Psoas muscle (tissue), 8 donors: Measurements from ENCODE around the gene LAIR1. TPM values are rescaled to one million over a fixed set of nuclear protein-coding genes. Genes with fewer than 3 reads are reported as not detected.

ENCODE experiments used
- ATAC-seq, 4 donors: fragments of 200-7000 bp; cut with Tn5 transposase; one replicate each; pipeline ENCODE4 v1.9.1; 2020; ENCODE audit warnings: moderate library complexity in 3 of 4, mild to moderate bottlenecking in 2 of 4
- DNase-seq, 2 donors: peaks; one replicate each; pipeline ENCODE4 v3.0.0-alpha.2; 2020
- H3K27ac ChIP-seq: fragments of 200-600 bp; one replicate; pipeline ENCODE4 v1.8.0; 2022
- H3K27me3 ChIP-seq, 3 donors: fragments of 200-600 bp in 1 of 3; one replicate each; pipeline versions ENCODE4 v1.6.1 to v1.8.0; 2013 to 2022; ENCODE audit warnings: low read length in 2 of 3, mild to moderate bottlenecking in 2 of 3, moderate library complexity in 1 of 3; ENCODE audit not compliant: insufficient read depth in 3 of 3
- H3K36me3 ChIP-seq, 2 donors: fragments of 200-600 bp in 1 of 2; one replicate each; pipeline versions ENCODE4 v1.6.1 to v1.8.0; 2013 to 2022; ENCODE audit warnings: low read depth in 1 of 2, mild to moderate bottlenecking in 1 of 2, moderate library complexity in 1 of 2; ENCODE audit not compliant: insufficient read depth in 1 of 2
- H3K4me1 ChIP-seq: fragments of 200-600 bp; one replicate; pipeline ENCODE4 v1.8.0; 2022
- H3K4me3 ChIP-seq: fragments of 200-600 bp; one replicate; pipeline ENCODE4 v1.8.0; 2022; ENCODE audit warnings: mild to moderate bottlenecking
- H3K9me3 ChIP-seq: fragments of 200-600 bp; one replicate; pipeline ENCODE4 v1.8.0; 2022
- WGBS, 3 donors: extraction: QIAGEN DNeasy Blood & Tissue Kit; methylation state at CpG; one replicate each; pipeline versions ENCODE4 v1.1.6 to v1.1.7; 2013; 5-methylcytosine and 5-hydroxymethylcytosine counted together
- intact Hi-C, 2 donors: fragments of 100-400 bp; cut with DNase I; formaldehyde crosslinking; loops; one replicate each; pipeline versions ENCODE4 v1.11.0 to v1.14.2; 2022
- polyA plus RNA-seq, 3 donors: library from polyadenylated mRNA; stranded (reverse); fragments of 200-250 nt; gene quantifications; one replicate each; pipeline ENCODE4 v1.2.3, GENCODE V29; 2013
- total RNA-seq, 4 donors: library from RNA; stranded (reverse); fragmentation: NEBNext Ultra II Directional in 2 of 4; extraction: Animal tissue kit (Norgen Biotek cat#: 25700) in 2 of 4; gene quantifications; one replicate each; pipeline versions ENCODE4 v1.2.1 to v1.2.4, GENCODE V29; 2021 to 2023
- TF ChIP-seq, protein P1 (sequence below): fragments of 200-600 bp; IDR thresholded peaks from one replicate; pipeline ENCODE4 v1.8.0; 2022; ENCODE audit warnings: antibody characterized with exemption
- donor health status: healthy with polysubstance abuse.
- donor health status: DM: no; HTN: no; CAD: no; lungs with moderate emphysema.
- donor health status: Bipolar disorder and iron deficiency.
- donor health status: healthy.
- donor health status: DM: yes; HTN: yes; CAD: no.
- donor health status: DM: no; HTN: no; CAD: no.
- donor health status: DM: no; HTN: no; CAD: no.
- donor health status: DM: yes; HTN: yes; CAD: no.

The LAIR1 gene
- total and polyA plus RNA-seq, 7 donors = 0.93 to 6.2 (median 3.4) TPM

GRCh38 chr19:54352546-54352945 lies 12.2 kb downstream of the LAIR1 start:
- TF ChIP-seq, protein P1, sequence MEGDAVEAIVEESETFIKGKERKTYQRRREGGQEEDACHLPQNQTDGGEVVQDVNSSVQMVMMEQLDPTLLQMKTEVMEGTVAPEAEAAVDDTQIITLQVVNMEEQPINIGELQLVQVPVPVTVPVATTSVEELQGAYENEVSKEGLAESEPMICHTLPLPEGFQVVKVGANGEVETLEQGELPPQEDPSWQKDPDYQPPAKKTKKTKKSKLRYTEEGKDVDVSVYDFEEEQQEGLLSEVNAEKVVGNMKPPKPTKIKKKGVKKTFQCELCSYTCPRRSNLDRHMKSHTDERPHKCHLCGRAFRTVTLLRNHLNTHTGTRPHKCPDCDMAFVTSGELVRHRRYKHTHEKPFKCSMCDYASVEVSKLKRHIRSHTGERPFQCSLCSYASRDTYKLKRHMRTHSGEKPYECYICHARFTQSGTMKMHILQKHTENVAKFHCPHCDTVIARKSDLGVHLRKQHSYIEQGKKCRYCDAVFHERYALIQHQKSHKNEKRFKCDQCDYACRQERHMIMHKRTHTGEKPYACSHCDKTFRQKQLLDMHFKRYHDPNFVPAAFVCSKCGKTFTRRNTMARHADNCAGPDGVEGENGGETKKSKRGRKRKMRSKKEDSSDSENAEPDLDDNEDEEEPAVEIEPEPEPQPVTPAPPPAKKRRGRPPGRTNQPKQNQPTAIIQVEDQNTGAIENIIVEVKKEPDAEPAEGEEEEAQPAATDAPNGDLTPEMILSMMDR = no peak
- no peak for ATAC-seq
- Histone ChIP-seq H3K4me1 (no peaks in the 10 kb centered on the region), H3K27me3 (no peaks in the 10 kb centered on the region), H3K4me3 (no peak overlapping the region), H3K9me3 (no peaks in the 10 kb centered on the region), H3K27ac (no peak overlapping the region), H3K36me3 (no peaks in the 10 kb centered on the region)
- intact Hi-C loops = no loop called here
- 52 to 58% (median 57%) methylated on average over 3 of the region's 3 CpGs for WGBS, 3 donors
- DNase-seq = no peak

DNA sequence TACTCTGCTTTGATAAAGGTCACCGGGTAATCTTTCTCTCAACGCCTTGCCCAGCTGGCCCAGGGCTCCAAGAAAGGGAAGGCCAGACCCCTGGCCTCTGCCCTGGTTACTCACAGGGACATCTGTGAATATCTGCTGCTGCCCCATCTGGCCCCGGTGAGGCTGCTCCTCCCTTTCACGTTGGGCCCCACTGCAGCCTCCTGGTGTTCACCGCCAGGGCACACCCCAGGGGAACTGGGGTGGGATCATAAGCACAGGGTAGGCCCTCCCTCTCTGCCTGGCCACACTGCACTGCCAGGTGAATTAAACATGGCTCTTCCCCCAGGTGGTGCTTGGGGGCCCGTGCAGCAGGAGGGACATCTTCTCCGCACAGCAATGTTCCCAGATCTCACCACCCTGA lies 12.7 kb downstream of the LAIR1 start:
- TF ChIP-seq, protein P1 = no peak
- 39 to 56% (median 53%) methylated on average over 7 of the region's 7 CpGs for WGBS, 3 donors

DNA sequence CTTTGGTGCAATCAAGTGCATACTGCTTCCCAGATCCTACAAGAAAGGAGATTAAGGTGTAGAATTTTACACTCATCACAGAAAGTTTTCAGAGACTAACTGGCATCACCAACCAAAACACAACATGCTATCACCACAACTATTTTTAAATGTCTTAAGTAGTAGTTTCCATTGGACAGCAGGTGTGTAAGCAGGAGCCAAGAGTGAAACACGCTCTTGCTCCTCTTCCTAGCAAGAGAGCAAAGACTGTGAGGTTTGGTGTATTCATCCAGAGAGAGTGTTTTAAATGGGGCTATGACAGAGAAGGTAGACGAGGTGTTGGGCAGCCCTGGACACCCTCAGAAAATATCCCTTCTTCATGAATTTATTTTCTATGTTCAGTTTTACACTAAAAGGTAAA lies 13.3 kb downstream of the LAIR1 start:
- 30 to 33% (median 31%) methylated on average over 2 of the region's 2 CpGs for WGBS, 3 donors
- Histone ChIP-seq H3K9me3 (no peaks in the 10 kb centered on the region), H3K36me3 (no peaks in the 10 kb centered on the region), H3K4me1 (no peaks in the 10 kb centered on the region), H3K27ac (no peak overlapping the region), H3K4me3 (no peak overlapping the region), H3K27me3 (no peaks in the 10 kb centered on the region)
- TF ChIP-seq, protein P1 = no peak
- DNase-seq (no peak), ATAC-seq (no peak)
- intact Hi-C loops = no loop called here

More for the DNA sequence above, 12.7 kb downstream of the LAIR1 start:
- H3K4me3 ChIP-seq = no peak overlapping the region
- intact Hi-C loops = no loop called here
- H3K36me3 ChIP-seq = no peaks in the 10 kb centered on the region
- no peak overlapping the region for H3K27ac ChIP-seq
- no peaks in the 10 kb centered on the region for H3K9me3 ChIP-seq
- DNase-seq (no peak), ATAC-seq (no peak)
- H3K27me3 ChIP-seq = no peaks in the 10 kb centered on the region
- no peaks in the 10 kb centered on the region for H3K4me1 ChIP-seq

DNA sequence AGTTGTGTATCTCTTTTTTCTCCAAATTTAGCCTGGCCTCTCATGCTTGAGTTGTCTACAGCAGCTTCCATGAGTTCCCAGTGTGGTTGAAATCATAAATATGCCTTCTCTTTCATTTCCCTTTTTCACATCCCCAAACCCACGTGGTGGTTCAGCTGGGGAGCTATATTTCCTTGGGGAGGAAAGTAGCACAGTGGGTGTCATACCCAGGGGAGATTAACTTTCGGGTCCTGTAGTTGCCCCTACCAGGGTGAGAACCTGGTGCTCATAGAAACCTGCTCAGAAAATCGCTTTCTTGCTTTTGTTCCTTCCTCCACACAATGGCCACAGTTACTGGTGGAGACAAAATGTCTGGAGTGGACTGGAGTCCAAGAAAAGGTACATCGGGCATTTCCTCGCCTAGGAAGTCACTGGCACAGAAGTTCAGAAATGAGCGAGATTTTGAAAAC lies 18.8 kb downstream of the LAIR1 start:
- Histone ChIP-seq H3K9me3 (no peaks in the 10 kb centered on the region), H3K4me3 (no peak overlapping the region), H3K4me1 (no peaks in the 10 kb centered on the region), H3K27me3 (peaks cover 0 to 2% (median 0%) of the 10 kb centered on the region in 3 donors), H3K27ac (no peak overlapping the region), H3K36me3 (no peaks in the 10 kb centered on the region)
- DNase-seq = no peak
- ATAC-seq = no peak
- intact Hi-C loops = no loop called here
- 70 to 72% (median 72%) methylated on average over 6 of the region's 6 CpGs for WGBS, 3 donors
- TF ChIP-seq, protein P1 = no peak

DNA sequence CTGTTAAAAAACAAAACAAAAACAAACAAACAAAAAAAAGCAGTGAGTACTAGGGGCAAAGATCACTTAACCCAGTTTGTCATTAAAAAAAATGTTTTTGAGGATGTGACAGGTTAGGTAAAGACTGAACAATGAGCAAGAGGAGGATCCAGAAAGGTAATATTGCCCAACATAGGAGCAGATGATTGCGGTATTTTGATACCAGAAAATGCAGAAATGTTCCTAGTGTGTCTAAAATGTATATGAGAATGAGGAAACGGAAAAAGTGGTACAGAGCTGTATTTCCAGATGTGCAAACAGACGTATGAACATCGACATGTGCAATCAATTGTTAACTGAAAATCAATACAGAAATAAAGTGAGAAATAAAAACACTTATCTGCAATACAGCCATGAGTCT lies 20.9 kb downstream of the LAIR1 start:
- intact Hi-C loops = no loop called here
- H3K9me3 ChIP-seq = no peaks in the 10 kb centered on the region
- ATAC-seq = no peak
- 71 to 78% (median 72%) methylated on average over 4 of the region's 4 CpGs for WGBS, 3 donors
- no peak overlapping the region for H3K27ac ChIP-seq
- H3K27me3 ChIP-seq = peaks cover 0 to 2% (median 0%) of the 10 kb centered on the region in 3 donors
- H3K4me1 ChIP-seq = no peaks in the 10 kb centered on the region
- TF ChIP-seq, protein P1 = no peak
- H3K4me3 ChIP-seq = no peak overlapping the region
- no peaks in the 10 kb centered on the region for H3K36me3 ChIP-seq
- no peak for DNase-seq
